Effector memory CD8-positive, alpha-beta T cell (primary cell): ENCODE measurements around the gene KRT222.

Source experiments
- ATAC-seq: fragments of 150-1000 bp; cut with Tn5 transposase; replicated peaks from 2 replicates; pipeline ENCODE4 v1.10.0; 2021; ENCODE audit warnings: mild to moderate bottlenecking, moderate library complexity
- DNase-seq, 3 experiments: peaks; one replicate each; pipeline ENCODE4 v3.0.0; 2021
- H3K27ac Mint-ChIP-seq, 2 donors: one replicate each; pipeline ENCODE4 v1.8.0; 2022; ENCODE audit warnings: mild to moderate bottlenecking in 2 of 2, mixed read lengths in 2 of 2, moderate library complexity in 2 of 2
- H3K27me3 Mint-ChIP-seq, 2 donors: one replicate each; pipeline ENCODE4 v1.8.0; 2022; ENCODE audit warnings: mixed read lengths in 2 of 2
- H3K36me3 Mint-ChIP-seq: one replicate; pipeline ENCODE4 v1.8.0; 2022; ENCODE audit warnings: mild to moderate bottlenecking, moderate library complexity, mixed read lengths; ENCODE audit not compliant: insufficient read depth
- H3K4me1 Mint-ChIP-seq, 2 donors: one replicate each; pipeline ENCODE4 v1.8.0; 2022; ENCODE audit warnings: low read depth in 2 of 2, mixed read lengths in 2 of 2
- H3K4me3 Mint-ChIP-seq, 2 donors: one replicate each; pipeline ENCODE4 v1.8.0; 2022; ENCODE audit warnings: mild to moderate bottlenecking in 2 of 2, mixed read lengths in 2 of 2, moderate library complexity in 2 of 2
- H3K9me3 Mint-ChIP-seq, 2 donors: one replicate each; pipeline ENCODE4 v1.8.0; 2022; ENCODE audit warnings: mixed read lengths in 2 of 2
- total RNA-seq, 9 experiments: gene quantifications; one replicate each; lab custom pipeline; 2026; lab: John Stamatoyannopoulos, UW

KRT222 gene
- total RNA-seq: 0 to 0.24 (median 0) reads per million in 9 experiments

- ATAC-seq (no peak), DNase-seq (no peak)
- no peaks in the 10 kb centered on the region for H3K9me3 Mint-ChIP-seq
- no peak within 1 kb of the TSS for H3K27ac Mint-ChIP-seq
- H3K27me3 Mint-ChIP-seq: peaks cover 33 to 59% of the 10 kb centered on the region in 2 donors
- H3K36me3 Mint-ChIP-seq: peaks cover 3% of the 10 kb centered on the region
- no peaks in the 10 kb centered on the region for H3K4me1 Mint-ChIP-seq
- H3K4me3 Mint-ChIP-seq: no peak within 1 kb of the TSS
Observed at GRCh38 chr17:40664582-40665333, at the start of gene KRT222. Gene KRT222, minus strand, starts transcription at chr17:40665177. Its CDS starts 78 bp downstream, at chr17:40665099.

DNA sequence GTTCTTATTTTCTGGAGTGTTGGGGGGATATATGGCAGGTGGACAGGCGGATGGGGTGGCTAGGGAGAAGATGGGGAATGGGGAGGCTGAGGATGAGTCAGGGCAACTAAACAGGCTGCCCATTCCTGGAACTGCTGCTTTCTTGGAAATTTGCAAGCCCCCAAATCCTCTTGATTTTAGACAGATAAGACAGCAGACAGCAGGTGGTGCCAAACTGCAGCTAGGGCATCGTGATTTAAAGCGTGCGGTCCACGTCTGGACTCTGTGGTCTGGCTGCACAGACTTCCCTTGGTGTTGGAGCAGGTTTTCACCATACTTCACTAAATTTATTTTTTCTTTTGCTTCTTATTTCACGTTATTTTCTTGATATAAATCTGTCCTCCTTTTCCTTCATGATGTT lies 49.5 kb upstream of the KRT222 start:
- no peak for DNase-seq
- H3K36me3 Mint-ChIP-seq: no peaks in the 10 kb centered on the region

DNA sequence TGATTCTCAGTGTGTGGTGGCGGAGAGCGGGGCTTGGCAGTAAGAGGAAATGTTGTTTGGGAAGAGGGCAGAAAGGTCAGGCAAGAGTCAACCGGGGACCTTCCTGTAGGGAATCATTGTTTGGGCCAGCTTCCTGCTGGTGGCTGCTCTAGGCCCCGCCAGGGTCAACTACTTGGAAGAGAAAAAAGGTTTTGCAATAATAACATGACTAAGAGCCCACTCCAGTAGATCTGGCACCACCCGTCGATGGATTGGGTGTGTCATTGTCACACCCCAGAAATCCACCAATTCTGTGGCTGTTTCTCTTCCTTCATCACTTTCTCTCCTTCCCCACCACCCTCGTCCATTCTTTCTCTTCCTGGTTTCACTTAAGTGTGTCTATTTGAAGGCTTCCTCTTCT lies 42.8 kb upstream of the KRT222 start:
- Mint-ChIP-seq H3K27me3 (peaks cover 46 to 53% of the 10 kb centered on the region in 2 donors), H3K4me3 (no peak overlapping the region), H3K36me3 (no peaks in the 10 kb centered on the region), H3K27ac (no peak overlapping the region), H3K9me3 (no peaks in the 10 kb centered on the region), H3K4me1 (no peaks in the 10 kb centered on the region)
- ATAC-seq: no peak
- no peak for DNase-seq

More for the DNA sequence above, 49.5 kb upstream of the KRT222 start:
- no peak for ATAC-seq
- Mint-ChIP-seq H3K27me3 (peaks cover 35 to 39% of the 10 kb centered on the region in 2 donors), H3K4me1 (no peaks in the 10 kb centered on the region), H3K4me3 (no peak overlapping the region), H3K27ac (no peak overlapping the region), H3K9me3 (no peaks in the 10 kb centered on the region)

DNA sequence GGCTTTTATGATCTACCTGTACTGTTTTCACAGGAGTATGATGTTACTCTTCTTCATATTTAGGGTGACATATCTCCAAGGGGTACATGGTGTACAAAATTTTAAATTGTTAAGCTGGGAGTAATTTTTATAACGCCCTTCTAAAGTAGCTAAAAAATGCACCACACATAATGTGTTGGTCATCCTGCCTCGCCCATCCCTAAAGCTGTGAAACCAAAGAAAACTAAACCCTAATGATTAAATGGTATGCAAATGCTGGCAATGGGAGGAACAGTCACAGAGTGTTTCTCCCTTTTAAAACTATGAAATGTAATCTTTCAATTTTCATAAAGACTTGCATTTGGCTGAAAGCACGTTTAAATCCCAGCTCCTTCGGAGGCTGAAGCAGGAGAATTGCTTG lies 40.6 kb upstream of the KRT222 start:
- no peaks in the 10 kb centered on the region for H3K4me1 Mint-ChIP-seq
- H3K9me3 Mint-ChIP-seq: no peaks in the 10 kb centered on the region
- H3K4me3 Mint-ChIP-seq: no peak overlapping the region
- no peak for ATAC-seq
- H3K27me3 Mint-ChIP-seq: peaks cover 57 to 60% of the 10 kb centered on the region in 2 donors
- no peaks in the 10 kb centered on the region for H3K36me3 Mint-ChIP-seq
- H3K27ac Mint-ChIP-seq: no peak overlapping the region
- no peak for DNase-seq

- ATAC-seq (no peak), DNase-seq (no peak)
- Mint-ChIP-seq H3K27ac (peak within 1 kb of the TSS in 1 of 2 donors; percentile 7), H3K27me3 (peaks cover 73 to 77% of the 10 kb centered on the region in 2 donors), H3K4me1 (no peaks in the 10 kb centered on the region), H3K36me3 (no peaks in the 10 kb centered on the region), H3K4me3 (no peak within 1 kb of the TSS), H3K9me3 (no peaks in the 10 kb centered on the region)
Observed at GRCh38 chr17:40703652-40704051, 38.7 kb upstream of the KRT222 start, which contains the start of gene KRT24. Gene KRT24, minus strand, starts transcription at chr17:40703752. Its CDS starts 59 bp downstream, at chr17:40703693.

DNA sequence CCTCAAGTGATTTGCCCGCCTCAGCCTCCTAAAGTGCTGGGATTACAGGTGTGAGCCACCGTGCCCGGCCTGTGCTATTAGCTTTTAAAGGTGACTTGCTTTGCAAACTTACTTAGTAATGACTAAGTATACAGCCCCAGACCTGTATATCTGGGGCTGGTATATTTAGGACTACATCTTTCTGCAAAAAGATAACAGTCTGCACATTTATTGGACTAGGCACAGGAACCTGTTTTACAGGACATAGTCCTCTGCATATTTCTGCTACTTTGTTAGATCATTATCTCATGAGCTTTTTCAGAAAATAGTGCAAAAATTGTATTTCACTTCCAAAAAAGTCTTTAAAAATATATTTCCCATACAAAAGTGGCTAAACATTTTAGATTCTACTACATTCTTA lies 37.3 kb upstream of the KRT222 start:
- Mint-ChIP-seq H3K27me3 (peaks cover 71 to 77% of the 10 kb centered on the region in 2 donors), H3K4me3 (no peak overlapping the region), H3K36me3 (no peaks in the 10 kb centered on the region), H3K9me3 (no peaks in the 10 kb centered on the region), H3K4me1 (no peaks in the 10 kb centered on the region), H3K27ac (no peak overlapping the region)
- ATAC-seq (no peak), DNase-seq (no peak)

DNA sequence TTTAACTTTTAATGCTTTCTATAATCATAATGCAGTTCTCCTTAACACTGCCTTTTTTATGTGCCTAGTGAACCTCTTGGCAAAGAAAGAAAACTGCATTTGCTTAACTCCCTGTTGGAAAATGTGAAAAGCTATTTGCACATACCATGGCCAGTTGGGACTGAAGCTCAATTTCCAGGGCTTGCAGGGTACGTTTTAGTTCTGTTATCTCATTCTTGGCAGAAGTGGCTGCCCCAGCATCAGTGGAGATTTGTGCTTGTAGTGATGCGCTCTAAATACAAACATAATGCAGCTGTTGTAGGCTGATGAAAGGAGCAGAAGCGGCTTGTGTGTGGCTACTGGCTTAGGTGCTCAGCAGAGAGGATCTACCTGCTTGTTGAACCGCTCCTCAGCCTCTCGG lies 34.9 kb upstream of the KRT222 start:
- no peaks in the 10 kb centered on the region for H3K36me3 Mint-ChIP-seq
- H3K4me1 Mint-ChIP-seq: no peaks in the 10 kb centered on the region
- peaks cover 76 to 82% of the 10 kb centered on the region in 2 donors for H3K27me3 Mint-ChIP-seq
- no peak for DNase-seq
- ATAC-seq: no peak
- no peaks in the 10 kb centered on the region for H3K9me3 Mint-ChIP-seq
- H3K27ac Mint-ChIP-seq: no peak overlapping the region
- H3K4me3 Mint-ChIP-seq: no peak overlapping the region

DNA sequence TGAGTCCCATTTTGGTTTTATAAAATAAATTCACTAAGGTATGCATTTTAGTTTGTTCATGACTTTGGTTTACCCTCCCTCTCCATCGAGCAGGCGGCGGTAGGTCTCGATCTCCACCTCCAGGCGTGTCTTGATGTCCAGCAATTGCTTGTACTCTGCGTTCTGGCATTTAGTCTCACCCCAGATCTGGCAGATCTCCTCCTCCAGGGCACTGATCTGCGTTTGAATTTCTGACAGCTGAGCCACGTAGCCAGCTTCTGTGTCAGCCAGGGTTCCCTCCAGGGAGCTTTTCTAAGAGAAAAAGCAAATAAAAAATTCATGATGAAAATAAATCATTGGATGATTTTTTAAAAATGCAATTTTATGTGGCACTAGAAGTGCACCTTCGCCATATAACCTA lies 34.4 kb upstream of the KRT222 start:
- DNase-seq (no peak), ATAC-seq (no peak)
- H3K4me1 Mint-ChIP-seq: no peaks in the 10 kb centered on the region
- H3K27me3 Mint-ChIP-seq: peaks cover 76 to 82% of the 10 kb centered on the region in 2 donors
- H3K27ac Mint-ChIP-seq: peak overlapping the region in 1 of 2 donors; percentile 33
- no peaks in the 10 kb centered on the region for H3K9me3 Mint-ChIP-seq
- H3K4me3 Mint-ChIP-seq: no peak overlapping the region
- H3K36me3 Mint-ChIP-seq: no peaks in the 10 kb centered on the region

DNA sequence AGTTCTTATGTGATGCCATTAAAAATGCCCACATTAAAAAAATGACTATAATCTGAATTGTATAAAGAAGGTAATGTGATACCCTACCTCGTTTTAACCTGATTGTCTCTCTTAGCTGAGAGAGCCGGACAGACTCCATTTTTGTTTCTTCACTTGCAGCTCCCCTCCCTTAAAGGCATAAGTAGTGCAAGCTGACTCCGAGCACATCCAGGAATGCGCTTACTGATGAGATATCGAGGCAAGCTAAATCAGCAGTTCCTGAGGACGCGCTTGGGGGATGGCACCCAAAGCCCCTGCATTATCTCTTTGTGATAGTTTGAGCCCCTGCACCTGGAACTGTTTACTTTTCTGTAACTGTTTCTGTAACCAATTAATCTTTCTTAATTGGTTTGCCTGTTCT lies 32.3 kb upstream of the KRT222 start:
- DNase-seq (no peak), ATAC-seq (no peak)
- H3K36me3 Mint-ChIP-seq: no peaks in the 10 kb centered on the region
- peaks cover 76 to 87% of the 10 kb centered on the region in 2 donors for H3K27me3 Mint-ChIP-seq
- H3K4me1 Mint-ChIP-seq: no peaks in the 10 kb centered on the region
- no peak overlapping the region for H3K4me3 Mint-ChIP-seq
- no peaks in the 10 kb centered on the region for H3K9me3 Mint-ChIP-seq
- H3K27ac Mint-ChIP-seq: no peak overlapping the region

- H3K4me3 Mint-ChIP-seq: no peak overlapping the region
- DNase-seq: no peak
- ATAC-seq: no peak
- no peaks in the 10 kb centered on the region for H3K36me3 Mint-ChIP-seq
- H3K4me1 Mint-ChIP-seq: no peaks in the 10 kb centered on the region
- H3K27me3 Mint-ChIP-seq: peaks cover 75 to 88% of the 10 kb centered on the region in 2 donors
- no peaks in the 10 kb centered on the region for H3K9me3 Mint-ChIP-seq
- H3K27ac Mint-ChIP-seq: no peak overlapping the region
Observed at GRCh38 chr17:40696651-40697072, 31.7 kb upstream of the KRT222 start.

GRCh38 chr17:40695874-40696472 lies 31.0 kb upstream of the KRT222 start:
- Mint-ChIP-seq H3K27me3 (peaks cover 70 to 91% of the 10 kb centered on the region in 2 donors), H3K36me3 (no peaks in the 10 kb centered on the region), H3K4me3 (no peak overlapping the region), H3K4me1 (no peaks in the 10 kb centered on the region), H3K9me3 (no peaks in the 10 kb centered on the region), H3K27ac (no peak overlapping the region)
- DNase-seq (no peak), ATAC-seq (no peak)

GRCh38 chr17:40694584-40694983 lies 29.6 kb upstream of the KRT222 start:
- DNase-seq: no peak
- no peaks in the 10 kb centered on the region for H3K36me3 Mint-ChIP-seq
- H3K9me3 Mint-ChIP-seq: no peaks in the 10 kb centered on the region
- H3K4me1 Mint-ChIP-seq: no peaks in the 10 kb centered on the region
- H3K4me3 Mint-ChIP-seq: no peak overlapping the region
- ATAC-seq: no peak
- no peak overlapping the region for H3K27ac Mint-ChIP-seq
- H3K27me3 Mint-ChIP-seq: peaks cover 68 to 81% of the 10 kb centered on the region in 2 donors

GRCh38 chr17:40687106-40687505 lies 22.1 kb upstream of the KRT222 start:
- H3K27me3 Mint-ChIP-seq: peaks cover 13 to 20% of the 10 kb centered on the region in 2 donors
- no peaks in the 10 kb centered on the region for H3K9me3 Mint-ChIP-seq
- H3K27ac Mint-ChIP-seq: no peak overlapping the region
- H3K36me3 Mint-ChIP-seq: no peaks in the 10 kb centered on the region
- no peak overlapping the region for H3K4me3 Mint-ChIP-seq
- ATAC-seq: no peak
- no peak for DNase-seq
- H3K4me1 Mint-ChIP-seq: no peaks in the 10 kb centered on the region

- peaks cover 14 to 26% of the 10 kb centered on the region in 2 donors for H3K27me3 Mint-ChIP-seq
- DNase-seq (no peak), ATAC-seq (no peak)
- no peaks in the 10 kb centered on the region for H3K4me1 Mint-ChIP-seq
- H3K9me3 Mint-ChIP-seq: no peaks in the 10 kb centered on the region
- no peak overlapping the region for H3K27ac Mint-ChIP-seq
- no peaks in the 10 kb centered on the region for H3K36me3 Mint-ChIP-seq
- H3K4me3 Mint-ChIP-seq: no peak overlapping the region
Observed at GRCh38 chr17:40686192-40686591, 21.2 kb upstream of the KRT222 start.
